BJ (cell line): Measurements from ENCODE around the gene ZNF513. TPM values are rescaled to one million over a fixed set of nuclear protein-coding genes. Genes with fewer than 3 reads are reported as not detected.

Experiments used
- CTCF ChIA-PET: fragments of 350-600 bp; formaldehyde crosslinking; extraction: SDS; loops from one replicate; lab custom pipeline; 2021; ENCODE audit warnings: antibody characterized with exemption, inconsistent platforms; lab: Yijun Ruan, JAX
- POLR2A ChIA-PET: fragments of 300-600 bp; sonication (Branson Sonifier 250); formaldehyde crosslinking; extraction: SDS; loops from one replicate; lab custom pipeline; 2021; ENCODE audit warnings: antibody characterized with exemption; lab: Charles Lee
- DNase-seq: peaks from one replicate; pipeline ENCODE4 v3.0.0-alpha.2; 2011; ENCODE audit warnings: low read depth
- H3K27me3 ChIP-seq: 2 replicates; pipeline ENCODE4 v1.6.0; 2011; ENCODE audit warnings: low read length; ENCODE audit not compliant: control insufficient read depth, insufficient read depth
- H3K36me3 ChIP-seq: 2 replicates; pipeline ENCODE4 v1.5.1; 2011; ENCODE audit warnings: low read length; ENCODE audit not compliant: control insufficient read depth, insufficient read depth
- H3K4me3 ChIP-seq: 2 replicates; pipeline ENCODE4 v1.5.1; 2011; ENCODE audit warnings: low read depth, mild to moderate bottlenecking, control low read depth, low read length
- CTCF ChIP-seq: IDR thresholded peaks from 2 replicates; pipeline ENCODE4 v1.5.1; 2011; ENCODE audit warnings: low read depth, mild to moderate bottlenecking, control low read depth, inconsistent platforms, low read length, moderate library complexity; ENCODE audit not compliant: insufficient read depth
- polyA plus RNA-seq: library from polyadenylated mRNA; depleted of rRNA; stranded (reverse); fragments of >200 nt; gene quantifications from 2 replicates; pipeline ENCODE4 v1.2.3, GENCODE V29; 2011

Gene ZNF513
- polyA plus RNA-seq, 1 experiment, result 12.2 TPM

- DNase-seq, result no peak
- POLR2A ChIA-PET, result interaction anchor here (0.7 kb wide), 3 partner anchors 10 to 248 kb away, joined by 3 to 4 read pairs (median 3); no protein-coding TSS in a partner anchor
- Histone ChIP-seq H3K4me3 (peak overlapping the region; percentile 89), H3K36me3 (peaks cover 43% of the 10 kb centered on the region), H3K27me3 (no peaks in the 10 kb centered on the region)
- CTCF ChIA-PET, result interaction anchor here (0.7 to 1.4 kb wide), 5 partner anchors 10 to 303 kb away, joined by 3 to 4 read pairs (median 3); partner anchors contain the start of gene PPM1G
- TF ChIP-seq CTCF, result no peak
These were observed 503 bp downstream of the ZNF513 start for GRCh38 chr2:27379836-27380625.

- DNase-seq, result no peak
- TF ChIP-seq CTCF, result no peak
- CTCF ChIA-PET, result interaction anchor here (1.2 kb wide), 2 partner anchors 10 to 28 kb away, joined by 3 to 4 read pairs; no protein-coding TSS in a partner anchor
- POLR2A ChIA-PET, result interaction anchor here (0.7 kb wide), 1 partner anchor 249 kb away, joined by 3 read pairs; no protein-coding TSS in a partner anchor
- Histone ChIP-seq H3K27me3 (no peaks in the 10 kb centered on the region), H3K4me3 (peak overlapping the region; percentile 89), H3K36me3 (peaks cover 44% of the 10 kb centered on the region)
These were observed 1.1 kb downstream of the ZNF513 start for GRCh38 chr2:27379383-27379835.

GRCh38 chr2:27378809-27379290 is 1.7 kb downstream of the ZNF513 start:
- DNase-seq, result no peak
- Histone ChIP-seq H3K27me3 (no peaks in the 10 kb centered on the region), H3K36me3 (peaks cover 46% of the 10 kb centered on the region), H3K4me3 (no peak overlapping the region)
- ChIA-PET CTCF (interaction anchor here (1.2 kb wide), 1 partner anchor 9 kb away, joined by 4 read pairs; no protein-coding TSS in a partner anchor), POLR2A (no interaction called here)
- TF ChIP-seq CTCF, result no peak

- no peaks in the 10 kb centered on the region for H3K27me3 ChIP-seq
- DNase-seq, result no peak
- no peak overlapping the region for H3K4me3 ChIP-seq
- CTCF ChIA-PET, result interaction anchor here (1.1 kb wide), 1 partner anchor 50 kb away, joined by 3 read pairs; the partner anchor contains the start of gene NRBP1
- POLR2A ChIA-PET, result interaction anchor here (0.6 kb wide), 1 partner anchor 1656 kb away, joined by 3 read pairs; no protein-coding TSS in a partner anchor
- H3K36me3 ChIP-seq, result peaks cover 46% of the 10 kb centered on the region
- peak; percentile 33 for TF ChIP-seq CTCF
These were observed 2.3 kb downstream of the ZNF513 start for GRCh38 chr2:27378096-27378808.
